ENCODE measurements around the gene SNAPC2.
A peak's percentile ranks its signal among the peaks of the same experiment; 100 is the strongest.
"Not testable (repeated sequence)": the region's sequence is repeated elsewhere in the genome, so short reads cannot be mapped to it uniquely, and the experiment has no call there.

Gene SNAPC2

GRCh38 chr19:7953060-7953459, 32.9 kb downstream of the SNAPC2 start:
- no peak overlapping the region for H3K4me3 ChIP-seq (ENCODE audit: low read depth, low read length)
- TF ChIP-seq POLR2A (IDR thresholded peaks at IDR 0.05; ENCODE audit: extremely low read depth, insufficient read length), result no peak
- TF ChIP-seq, protein P1, sequence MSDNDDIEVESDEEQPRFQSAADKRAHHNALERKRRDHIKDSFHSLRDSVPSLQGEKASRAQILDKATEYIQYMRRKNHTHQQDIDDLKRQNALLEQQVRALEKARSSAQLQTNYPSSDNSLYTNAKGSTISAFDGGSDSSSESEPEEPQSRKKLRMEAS (IDR thresholded peaks at IDR 0.05; ENCODE audit: low read depth, low read length), result no peak
- no peak for TF ChIP-seq MYC (IDR thresholded peaks at IDR 0.05; ENCODE audit: low read depth, low read length)
- peak; percentile 44 for DNase-seq (ENCODE audit: low read depth)

DNA sequence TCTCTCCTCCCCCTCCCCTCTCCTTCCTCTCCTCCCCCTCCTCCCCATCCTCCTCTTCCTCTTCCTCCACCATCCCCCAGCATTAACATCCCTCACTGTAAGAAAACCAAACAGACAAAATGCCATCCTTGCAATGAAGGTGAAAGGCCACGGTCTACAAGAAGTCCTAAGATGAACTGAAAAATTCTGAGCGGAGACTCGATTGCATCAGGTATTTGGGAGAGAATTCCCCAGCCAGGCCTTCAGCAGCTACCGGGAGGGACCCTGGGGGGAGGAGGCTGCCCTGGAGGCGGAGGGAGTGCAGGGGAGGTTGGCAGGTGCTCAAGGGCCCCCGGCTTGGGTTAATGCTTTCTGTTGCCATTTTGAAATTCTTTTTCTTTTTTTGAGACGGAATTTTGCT, 33.4 kb downstream of the SNAPC2 start:
- TF ChIP-seq POLR2A (IDR thresholded peaks at IDR 0.05; ENCODE audit: extremely low read depth, insufficient read length) (no peak), MYC (IDR thresholded peaks at IDR 0.05; ENCODE audit: low read depth, low read length) (no peak)
- TF ChIP-seq, protein P2, sequence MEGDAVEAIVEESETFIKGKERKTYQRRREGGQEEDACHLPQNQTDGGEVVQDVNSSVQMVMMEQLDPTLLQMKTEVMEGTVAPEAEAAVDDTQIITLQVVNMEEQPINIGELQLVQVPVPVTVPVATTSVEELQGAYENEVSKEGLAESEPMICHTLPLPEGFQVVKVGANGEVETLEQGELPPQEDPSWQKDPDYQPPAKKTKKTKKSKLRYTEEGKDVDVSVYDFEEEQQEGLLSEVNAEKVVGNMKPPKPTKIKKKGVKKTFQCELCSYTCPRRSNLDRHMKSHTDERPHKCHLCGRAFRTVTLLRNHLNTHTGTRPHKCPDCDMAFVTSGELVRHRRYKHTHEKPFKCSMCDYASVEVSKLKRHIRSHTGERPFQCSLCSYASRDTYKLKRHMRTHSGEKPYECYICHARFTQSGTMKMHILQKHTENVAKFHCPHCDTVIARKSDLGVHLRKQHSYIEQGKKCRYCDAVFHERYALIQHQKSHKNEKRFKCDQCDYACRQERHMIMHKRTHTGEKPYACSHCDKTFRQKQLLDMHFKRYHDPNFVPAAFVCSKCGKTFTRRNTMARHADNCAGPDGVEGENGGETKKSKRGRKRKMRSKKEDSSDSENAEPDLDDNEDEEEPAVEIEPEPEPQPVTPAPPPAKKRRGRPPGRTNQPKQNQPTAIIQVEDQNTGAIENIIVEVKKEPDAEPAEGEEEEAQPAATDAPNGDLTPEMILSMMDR (IDR thresholded peaks at IDR 0.05; ENCODE audit: low read depth, low read length), result no peak
- TF ChIP-seq, protein P1 (IDR thresholded peaks at IDR 0.05; ENCODE audit: low read depth, low read length), result no peak
- DNase-seq (ENCODE audit: low read depth), result peak; percentile 25
- H3K4me3 ChIP-seq (ENCODE audit: low read depth, low read length), result no peak overlapping the region

DNA sequence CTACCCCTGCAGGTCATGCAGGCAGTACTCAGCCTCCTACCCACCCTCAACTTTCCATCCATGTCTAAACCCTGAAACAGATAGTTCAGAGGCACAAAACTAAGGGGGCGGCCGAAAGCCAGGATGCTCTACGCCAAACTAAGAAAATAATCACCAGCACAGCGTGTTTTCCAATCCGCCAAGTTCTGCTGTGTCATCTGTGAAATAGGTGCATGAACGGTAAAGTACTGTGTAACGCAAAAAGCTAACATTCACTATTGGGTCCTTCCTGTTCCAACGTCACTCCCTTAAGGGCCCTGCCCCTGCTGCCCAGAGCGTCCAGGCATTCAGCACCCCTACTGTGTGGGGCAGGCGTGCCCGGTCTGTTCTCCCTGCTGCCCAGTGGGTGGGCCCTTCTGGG, 35.6 kb downstream of the SNAPC2 start:
- TF ChIP-seq, protein P2 (IDR thresholded peaks at IDR 0.05; ENCODE audit: low read depth, low read length), result no peak
- TF ChIP-seq, protein P1 (IDR thresholded peaks at IDR 0.05; ENCODE audit: low read depth, low read length), result no peak
- TF ChIP-seq MYC (IDR thresholded peaks at IDR 0.05; ENCODE audit: low read depth, low read length) (no peak), POLR2A (IDR thresholded peaks at IDR 0.05; ENCODE audit: extremely low read depth, insufficient read length) (no peak)
- DNase-seq (ENCODE audit: low read depth), result no peak
- H3K4me3 ChIP-seq (ENCODE audit: low read depth, low read length), result no peak overlapping the region

- H3K4me3 ChIP-seq (ENCODE audit: low read depth, low read length), result no peak overlapping the region
- no peak for DNase-seq (ENCODE audit: low read depth)
- TF ChIP-seq MYC (IDR thresholded peaks at IDR 0.05; ENCODE audit: low read depth, low read length) (no peak), POLR2A (IDR thresholded peaks at IDR 0.05; ENCODE audit: extremely low read depth, insufficient read length) (no peak)
- TF ChIP-seq, protein P1 (IDR thresholded peaks at IDR 0.05; ENCODE audit: low read depth, low read length), result no peak
- TF ChIP-seq, protein P2 (IDR thresholded peaks at IDR 0.05; ENCODE audit: low read depth, low read length), result no peak
Observed at GRCh38 chr19:7959211-7959610, 39.1 kb downstream of the SNAPC2 start.

DNA sequence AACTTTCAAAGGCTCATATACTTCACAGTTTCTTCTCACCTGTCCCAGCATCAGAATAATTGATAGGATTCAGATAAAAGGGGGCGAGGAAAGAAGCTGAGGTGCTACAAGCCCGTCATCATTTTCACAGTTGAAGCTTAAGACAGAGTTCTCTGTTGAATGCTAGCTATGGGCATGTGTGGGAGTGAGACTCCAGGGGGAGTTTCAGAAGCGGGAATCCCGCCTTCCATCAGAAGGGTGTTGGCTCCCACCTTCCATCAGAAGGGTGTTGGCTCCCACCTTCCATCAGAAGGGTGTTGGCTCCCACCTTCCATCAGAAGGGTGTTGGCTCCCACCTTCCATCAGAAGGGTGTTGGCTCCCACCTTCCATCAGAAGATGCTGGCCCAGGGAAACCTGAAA, 40.9 kb downstream of the SNAPC2 start:
- H3K4me3 ChIP-seq (ENCODE audit: low read depth, low read length); DNase-seq (ENCODE audit: low read depth): not testable (repeated sequence)

DNA sequence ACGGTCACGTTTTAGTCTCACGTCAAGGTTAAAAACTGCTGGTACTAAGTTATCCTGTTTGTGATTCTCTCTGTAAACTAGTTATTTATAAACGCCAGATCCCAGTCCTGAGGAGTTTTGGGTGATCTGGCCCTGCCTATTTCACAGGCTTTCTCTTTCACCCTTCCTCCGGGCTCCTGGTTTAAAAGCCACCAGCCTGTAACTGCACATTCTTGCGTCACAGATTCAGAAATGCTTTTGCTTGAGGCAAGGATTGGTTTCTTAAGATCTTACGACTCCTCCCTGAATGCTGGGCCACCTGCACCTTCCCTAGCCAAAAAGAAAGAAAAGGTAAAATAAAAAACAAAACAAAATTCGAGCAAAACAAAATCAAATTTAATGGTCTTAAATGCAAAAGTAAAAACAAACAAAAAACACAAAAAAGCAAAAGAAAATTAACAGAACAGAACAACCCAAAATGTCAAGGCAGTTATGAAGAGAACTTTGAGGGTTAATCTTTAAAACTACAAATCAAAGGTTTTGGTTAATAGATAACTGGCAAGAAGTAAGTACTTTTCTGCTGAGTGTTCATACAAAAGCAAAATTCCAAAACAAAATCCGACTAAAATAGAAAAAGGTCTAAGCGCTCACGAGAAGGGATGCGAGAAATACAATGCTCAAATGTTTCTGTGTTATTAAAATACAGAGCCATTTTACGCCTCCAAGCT, 41.9 kb downstream of the SNAPC2 start:
- TF ChIP-seq MYC (IDR thresholded peaks at IDR 0.05; ENCODE audit: low read depth, low read length), result no peak
- no peak for TF ChIP-seq POLR2A (IDR thresholded peaks at IDR 0.05; ENCODE audit: extremely low read depth, insufficient read length)
- TF ChIP-seq, protein P1 (IDR thresholded peaks at IDR 0.05; ENCODE audit: low read depth, low read length), result no peak
- TF ChIP-seq, protein P2 (IDR thresholded peaks at IDR 0.05; ENCODE audit: low read depth, low read length), result no peak
- peak; percentile 27 for DNase-seq (ENCODE audit: low read depth)
- no peak overlapping the region for H3K4me3 ChIP-seq (ENCODE audit: low read depth, low read length)

Measured in NB4 (cell line).